HCT116 (cell line): ENCODE data around the gene ZBED5. TPM values are rescaled to one million over a fixed set of nuclear protein-coding genes. Genes with fewer than 3 reads are reported as not detected.

Experiments
- ATAC-seq: fragments of 200-7000 bp; cut with Tn5 transposase; 2 replicates; pipeline ENCODE4 v1.9.1; 2020; ENCODE audit warnings: mild to moderate bottlenecking, moderate library complexity
- BruUV-seq: library from RNA; stranded (reverse); fragments of 400-500 nt; replicated peaks from 2 replicates; lab custom pipeline; 2021; lab: Mats Ljungman, UMichigan
- CTCF ChIA-PET: fragments of 300-600 bp; sonication (Branson Sonifier 250); formaldehyde crosslinking; loops from one replicate; lab custom pipeline; 2021; ENCODE audit warnings: antibody characterized with exemption; lab: Charles Lee
- POLR2A ChIA-PET: fragments of 300-600, 350-600 bp; sonication (Branson Sonifier 250); formaldehyde crosslinking; loops from one replicate; lab custom pipeline; 2021; ENCODE audit warnings: antibody characterized with exemption; lab: Charles Lee
- RAD21 ChIA-PET, 2 experiments: fragments of 300-600 bp; sonication (Branson Sonifier 250); formaldehyde crosslinking; loops; one replicate each; lab custom pipeline; 2023; ENCODE audit warnings: low total read pairs in 2 of 2; ENCODE audit not compliant: uncharacterized antibody in 2 of 2, unreplicated experiment in 2 of 2, low non-redundant PET in 1 of 2; lab: Charles Lee
- DNase-seq: peaks from one replicate; pipeline ENCODE4 v3.0.0-alpha.2; 2010; ENCODE audit warnings: low read depth, low spot score
- H2AFZ ChIP-seq: fragments of 200-600 bp; shearing (Covaris generic), sonication (generic); 2 replicates; pipeline ENCODE4 v1.6.1; 2017; ENCODE audit warnings: low read depth, mixed run types, mixed read lengths, antibody characterized with exemption, low read length; ENCODE audit not compliant: poor library complexity, severe bottlenecking
- H3K27ac ChIP-seq: 2 replicates; pipeline ENCODE4 v1.5.1; 2012; ENCODE audit warnings: low read depth, low read length
- H3K27me3 ChIP-seq: fragments of 200-600 bp; sonication (generic); 2 replicates; pipeline ENCODE4 v1.6.1; 2016; ENCODE audit warnings: mixed run types, low read length, mixed read lengths; ENCODE audit not compliant: insufficient read depth
- H3K36me3 ChIP-seq, 2 experiments: fragments of 200-500 bp in 1 of 2; fragments of 200-600 bp in 1 of 2; sonication (Bioruptor generic) in 1 of 2; sonication (generic) in 1 of 2; 2 replicates each; pipeline versions ENCODE4 v1.5.1 to v1.6.1; 2014 to 2016; ENCODE audit warnings: low read length in 2 of 2, inconsistent platforms in 1 of 2, mixed read lengths in 1 of 2, mixed run types in 1 of 2; ENCODE audit not compliant: insufficient read depth in 2 of 2, control insufficient read depth in 1 of 2
- H3K4me1 ChIP-seq, 2 experiments: fragments of 200-600 bp in 1 of 2; sonication (generic) in 1 of 2; 2 replicates each; pipeline versions ENCODE4 v1.5.1 to v1.6.1; 2012 to 2017; ENCODE audit warnings: low read length in 2 of 2, inconsistent platforms in 1 of 2, mild to moderate bottlenecking in 1 of 2, mixed read lengths in 1 of 2, mixed run types in 1 of 2, moderate library complexity in 1 of 2; ENCODE audit not compliant: insufficient read depth in 2 of 2, control insufficient read depth in 1 of 2
- H3K4me2 ChIP-seq: fragments of 200-600 bp; sonication (generic); 2 replicates; pipeline ENCODE4 v1.6.1; 2017; ENCODE audit warnings: mixed run types, low read length, mixed read lengths
- H3K4me3 ChIP-seq, 2 experiments: fragments of 200-600 bp in 1 of 2; sonication (generic) in 1 of 2; replicated peaks in 1 of 2; 2 replicates each; pipeline ENCODE4 v1.5.1; 2011 to 2016; ENCODE audit warnings: low read length in 2 of 2, control low read depth in 1 of 2, low read depth in 1 of 2, mild to moderate bottlenecking in 1 of 2, mixed read lengths in 1 of 2, mixed run types in 1 of 2
- H3K79me2 ChIP-seq: fragments of 200-600 bp; sonication (generic); 2 replicates; pipeline ENCODE4 v1.6.1; 2017; ENCODE audit warnings: mild to moderate bottlenecking, mixed run types, low read length, moderate library complexity, mixed read lengths; ENCODE audit not compliant: insufficient read depth
- H3K9ac ChIP-seq: fragments of 200-600 bp; sonication (generic); 2 replicates; pipeline ENCODE4 v1.6.1; 2016; ENCODE audit warnings: low read length, mixed read lengths
- H3K9me2 ChIP-seq: fragments of 200-600 bp; sonication (generic), shearing (Covaris generic); 2 replicates; pipeline ENCODE4 v1.6.1; 2017; ENCODE audit warnings: mixed run types, mild to moderate bottlenecking, moderate library complexity; ENCODE audit not compliant: insufficient read depth
- H3K9me3 ChIP-seq, 2 experiments: fragments of 200-500 bp in 1 of 2; fragments of 200-600 bp in 1 of 2; sonication (Bioruptor generic) in 1 of 2; sonication (generic) in 1 of 2; 2 replicates each; pipeline ENCODE4 v1.6.1; 2014 to 2017; ENCODE audit warnings: low read length in 2 of 2, mixed read lengths in 2 of 2, inconsistent platforms in 1 of 2, low read depth in 1 of 2, mild to moderate bottlenecking in 1 of 2, mixed run types in 1 of 2, moderate library complexity in 1 of 2; ENCODE audit not compliant: control insufficient read depth in 1 of 2, insufficient read depth in 1 of 2
- H4K20me1 ChIP-seq: fragments of 200-600 bp; sonication (generic), shearing (Covaris generic); 2 replicates; pipeline ENCODE4 v1.6.1; 2017; ENCODE audit warnings: mixed run types, mild to moderate bottlenecking, moderate library complexity; ENCODE audit not compliant: insufficient read depth
- ELF1 ChIP-seq: IDR thresholded peaks from 2 replicates; pipeline ENCODE4 v1.6.1; 2012; ENCODE audit warnings: low read depth, borderline replicate concordance
- EZH2 ChIP-seq: fragments of 200-600 bp; sonication (generic); IDR thresholded peaks from 2 replicates; pipeline ENCODE4 v1.6.1; 2017; ENCODE audit warnings: antibody characterized with exemption, mixed run types
- JUND ChIP-seq: IDR thresholded peaks from 2 replicates; pipeline ENCODE4 v1.6.1; 2012
- POLR2A ChIP-seq: IDR thresholded peaks from 2 replicates; pipeline ENCODE4 v1.7.0; 2011; ENCODE audit warnings: borderline replicate concordance; ENCODE audit not compliant: insufficient read depth, insufficient read length; ENCODE audit errors: extremely low read depth
- POLR2AphosphoS5 ChIP-seq: IDR thresholded peaks from 2 replicates; pipeline ENCODE4 v1.6.1; 2011; ENCODE audit warnings: mild to moderate bottlenecking, low read depth, low read length, moderate library complexity
- SIN3A ChIP-seq: IDR thresholded peaks from 2 replicates; pipeline ENCODE4 v1.6.1; 2012; ENCODE audit warnings: low read depth
- SP1 ChIP-seq: IDR thresholded peaks from 2 replicates; pipeline ENCODE4 v1.6.1; 2012; ENCODE audit warnings: low read depth
- TCF7L2 ChIP-seq: IDR thresholded peaks from 2 replicates; pipeline ENCODE4 v1.7.0; 2011; ENCODE audit warnings: borderline replicate concordance, inconsistent platforms; ENCODE audit not compliant: insufficient read depth, insufficient read length; ENCODE audit errors: extremely low read depth
- YY1 ChIP-seq: IDR thresholded peaks from 2 replicates; pipeline ENCODE4 v1.6.1; 2011; ENCODE audit warnings: low read length, low read depth, moderate library complexity, mild to moderate bottlenecking; ENCODE audit not compliant: insufficient replicate concordance; ENCODE audit errors: extremely low read depth
- intact Hi-C: fragments of 100-400 bp; cut with micrococcal nuclease; formaldehyde crosslinking; loops from 2 replicates; pipeline ENCODE4 v1.10.0; 2022
- total RNA-seq: library from RNA; stranded (reverse); gene quantifications from one replicate; pipeline ENCODE4 v1.2.1, GENCODE V29; 2021; ENCODE audit not compliant: unreplicated experiment
- TF ChIP-seq, protein P1 (sequence below), 3 experiments: fragments of 200-600 bp in 1 of 3; sonication (generic) in 1 of 3; IDR thresholded peaks in 2 of 3; conservative IDR thresholded peaks in 1 of 3; 2 replicates each; pipeline ENCODE4 v1.5.1; 2012 to 2017; ENCODE audit warnings: low read depth in 2 of 3, low read length in 2 of 3, antibody characterized with exemption in 1 of 3, borderline replicate concordance in 1 of 3, control low read depth in 1 of 3, mild to moderate bottlenecking in 1 of 3, mixed read lengths in 1 of 3, mixed run types in 1 of 3, moderate library complexity in 1 of 3; ENCODE audit not compliant: insufficient read depth in 1 of 3
- TF ChIP-seq, protein P2 (sequence below): IDR thresholded peaks from 2 replicates; pipeline ENCODE4 v1.6.1; 2012
- TF ChIP-seq, protein P3 (sequence below): IDR thresholded peaks from 2 replicates; pipeline ENCODE4 v1.6.1; 2012; ENCODE audit warnings: low read depth
- TF ChIP-seq, protein P4 (sequence below): IDR thresholded peaks from 2 replicates; pipeline ENCODE4 v1.6.1; 2012

ZBED5 gene
- total RNA-seq, 1 experiment from 2014 or later, result 26.8 TPM

DNA sequence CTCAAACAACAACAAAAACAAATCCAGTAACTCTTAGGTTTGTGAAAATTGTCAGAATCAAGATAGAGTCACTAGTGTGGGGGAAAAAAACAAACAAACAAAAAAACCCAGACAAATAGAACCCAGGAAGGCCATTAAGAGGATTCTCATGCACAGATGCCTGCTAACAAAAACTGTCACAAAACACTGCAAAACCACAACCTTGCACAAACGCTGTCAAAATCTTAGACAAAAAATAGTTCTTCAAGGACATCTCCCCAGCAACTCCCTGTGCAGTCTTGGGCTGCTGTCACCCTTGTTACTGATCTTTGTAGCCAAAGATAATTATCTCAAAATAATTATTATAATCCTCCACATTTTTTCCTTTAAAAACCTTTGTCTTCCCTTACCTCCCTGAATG is 4.6 kb upstream of the ZBED5 start:
- Histone ChIP-seq H3K9ac (no peak overlapping the region), H4K20me1 (no peaks in the 10 kb centered on the region), H2AFZ (no peak overlapping the region), H3K27ac (no peak overlapping the region), H3K9me3 (no peaks in the 10 kb centered on the region), H3K27me3 (no peaks in the 10 kb centered on the region), H3K79me2 (peaks cover 26% of the 10 kb centered on the region), H3K36me3 (no peaks in the 10 kb centered on the region), H3K4me3 (no peak overlapping the region), H3K4me1 (peaks cover 0 to 11% of the 10 kb centered on the region in 2 experiments; a peak in 1 of 4 replicates), H3K9me2 (no peaks in the 10 kb centered on the region), H3K4me2 (no peak overlapping the region)
- POLR2A ChIA-PET, result no interaction called here
- TF ChIP-seq POLR2AphosphoS5, result no peak
- TF ChIP-seq, protein P1, sequence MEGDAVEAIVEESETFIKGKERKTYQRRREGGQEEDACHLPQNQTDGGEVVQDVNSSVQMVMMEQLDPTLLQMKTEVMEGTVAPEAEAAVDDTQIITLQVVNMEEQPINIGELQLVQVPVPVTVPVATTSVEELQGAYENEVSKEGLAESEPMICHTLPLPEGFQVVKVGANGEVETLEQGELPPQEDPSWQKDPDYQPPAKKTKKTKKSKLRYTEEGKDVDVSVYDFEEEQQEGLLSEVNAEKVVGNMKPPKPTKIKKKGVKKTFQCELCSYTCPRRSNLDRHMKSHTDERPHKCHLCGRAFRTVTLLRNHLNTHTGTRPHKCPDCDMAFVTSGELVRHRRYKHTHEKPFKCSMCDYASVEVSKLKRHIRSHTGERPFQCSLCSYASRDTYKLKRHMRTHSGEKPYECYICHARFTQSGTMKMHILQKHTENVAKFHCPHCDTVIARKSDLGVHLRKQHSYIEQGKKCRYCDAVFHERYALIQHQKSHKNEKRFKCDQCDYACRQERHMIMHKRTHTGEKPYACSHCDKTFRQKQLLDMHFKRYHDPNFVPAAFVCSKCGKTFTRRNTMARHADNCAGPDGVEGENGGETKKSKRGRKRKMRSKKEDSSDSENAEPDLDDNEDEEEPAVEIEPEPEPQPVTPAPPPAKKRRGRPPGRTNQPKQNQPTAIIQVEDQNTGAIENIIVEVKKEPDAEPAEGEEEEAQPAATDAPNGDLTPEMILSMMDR (IDR thresholded peaks at IDR 0.05 in 2 of 3, conservative IDR thresholded peaks at IDR 0.05 in 1 of 3; ENCODE audit: borderline replicate concordance in 1 of 3, insufficient read depth in 1 of 3, low read depth in 2 of 3, low read length in 2 of 3), result no peak
- TF ChIP-seq EZH2, result no peak
- no peak for TF ChIP-seq POLR2A
- no peak for TF ChIP-seq YY1
- no peak for TF ChIP-seq TCF7L2
- TF ChIP-seq, protein P2, sequence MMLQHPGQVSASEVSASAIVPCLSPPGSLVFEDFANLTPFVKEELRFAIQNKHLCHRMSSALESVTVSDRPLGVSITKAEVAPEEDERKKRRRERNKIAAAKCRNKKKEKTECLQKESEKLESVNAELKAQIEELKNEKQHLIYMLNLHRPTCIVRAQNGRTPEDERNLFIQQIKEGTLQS, result no peak
- TF ChIP-seq, protein P3, sequence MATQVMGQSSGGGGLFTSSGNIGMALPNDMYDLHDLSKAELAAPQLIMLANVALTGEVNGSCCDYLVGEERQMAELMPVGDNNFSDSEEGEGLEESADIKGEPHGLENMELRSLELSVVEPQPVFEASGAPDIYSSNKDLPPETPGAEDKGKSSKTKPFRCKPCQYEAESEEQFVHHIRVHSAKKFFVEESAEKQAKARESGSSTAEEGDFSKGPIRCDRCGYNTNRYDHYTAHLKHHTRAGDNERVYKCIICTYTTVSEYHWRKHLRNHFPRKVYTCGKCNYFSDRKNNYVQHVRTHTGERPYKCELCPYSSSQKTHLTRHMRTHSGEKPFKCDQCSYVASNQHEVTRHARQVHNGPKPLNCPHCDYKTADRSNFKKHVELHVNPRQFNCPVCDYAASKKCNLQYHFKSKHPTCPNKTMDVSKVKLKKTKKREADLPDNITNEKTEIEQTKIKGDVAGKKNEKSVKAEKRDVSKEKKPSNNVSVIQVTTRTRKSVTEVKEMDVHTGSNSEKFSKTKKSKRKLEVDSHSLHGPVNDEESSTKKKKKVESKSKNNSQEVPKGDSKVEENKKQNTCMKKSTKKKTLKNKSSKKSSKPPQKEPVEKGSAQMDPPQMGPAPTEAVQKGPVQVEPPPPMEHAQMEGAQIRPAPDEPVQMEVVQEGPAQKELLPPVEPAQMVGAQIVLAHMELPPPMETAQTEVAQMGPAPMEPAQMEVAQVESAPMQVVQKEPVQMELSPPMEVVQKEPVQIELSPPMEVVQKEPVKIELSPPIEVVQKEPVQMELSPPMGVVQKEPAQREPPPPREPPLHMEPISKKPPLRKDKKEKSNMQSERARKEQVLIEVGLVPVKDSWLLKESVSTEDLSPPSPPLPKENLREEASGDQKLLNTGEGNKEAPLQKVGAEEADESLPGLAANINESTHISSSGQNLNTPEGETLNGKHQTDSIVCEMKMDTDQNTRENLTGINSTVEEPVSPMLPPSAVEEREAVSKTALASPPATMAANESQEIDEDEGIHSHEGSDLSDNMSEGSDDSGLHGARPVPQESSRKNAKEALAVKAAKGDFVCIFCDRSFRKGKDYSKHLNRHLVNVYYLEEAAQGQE, result no peak
- no peak for TF ChIP-seq SIN3A
- TF ChIP-seq, protein P4, sequence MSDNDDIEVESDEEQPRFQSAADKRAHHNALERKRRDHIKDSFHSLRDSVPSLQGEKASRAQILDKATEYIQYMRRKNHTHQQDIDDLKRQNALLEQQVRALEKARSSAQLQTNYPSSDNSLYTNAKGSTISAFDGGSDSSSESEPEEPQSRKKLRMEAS, result no peak
- TF ChIP-seq SP1, result no peak
- TF ChIP-seq JUND, result no peak
- TF ChIP-seq ELF1, result no peak
- ATAC-seq (no peak), DNase-seq (no peak)
- RAD21 ChIA-PET, result no interaction called here
- no TSS peak for BruUV-seq
- CTCF ChIA-PET, result no interaction called here
- intact Hi-C loops, result no loop called here
